SU-DHL-6 (cell line): ENCODE data around the gene ZNF644.
"Not testable (repeated sequence)": the region's sequence is repeated elsewhere in the genome, so short reads cannot be mapped to it uniquely, and the experiment has no call there.

Experiments
- H2AFZ ChIP-seq: fragments of 200-600 bp; sonication (generic); 2 replicates; pipeline ENCODE4 v1.6.1; 2014; ENCODE audit warnings: low read depth, mild to moderate bottlenecking, moderate library complexity, mixed read lengths, antibody characterized with exemption, low read length; ENCODE audit not compliant: severe bottlenecking
- H3F3A ChIP-seq: fragments of 200-600 bp; shearing (Covaris generic); 2 replicates; pipeline ENCODE4 v1.6.0; 2016; ENCODE audit warnings: antibody characterized with exemption, mild to moderate bottlenecking; ENCODE audit not compliant: insufficient read depth
- H3K27ac ChIP-seq: fragments of 200-600 bp; sonication (generic); 2 replicates; pipeline ENCODE4 v1.5.1; 2016; ENCODE audit warnings: low read depth, mild to moderate bottlenecking, low read length, moderate library complexity, mixed read lengths
- H3K27me3 ChIP-seq: fragments of 200-600 bp; sonication (generic), shearing (Covaris generic); 2 replicates; pipeline ENCODE4 v1.6.0; 2014; ENCODE audit warnings: mild to moderate bottlenecking, low read length
- H3K36me3 ChIP-seq: fragments of 200-600 bp; sonication (generic); 2 replicates; pipeline ENCODE4 v1.6.1; 2014; ENCODE audit warnings: mild to moderate bottlenecking, low read length, mixed read lengths
- H3K4me2 ChIP-seq: fragments of 300-600, 200-600 bp; shearing (Covaris generic), sonication (generic); 2 replicates; pipeline ENCODE4 v1.6.0; 2014; ENCODE audit warnings: low read length, low read depth, mild to moderate bottlenecking; ENCODE audit not compliant: poor library complexity, severe bottlenecking
- H3K4me3 ChIP-seq: fragments of 200-600 bp; sonication (generic); 2 replicates; pipeline ENCODE4 v1.5.1; 2014; ENCODE audit warnings: antibody characterized with exemption, low read length, mild to moderate bottlenecking, mixed read lengths; ENCODE audit not compliant: insufficient read depth, poor library complexity, severe bottlenecking
- H3K79me2 ChIP-seq: fragments of 200-600 bp; sonication (generic); 2 replicates; pipeline ENCODE4 v1.6.1; 2014; ENCODE audit warnings: mild to moderate bottlenecking, low read length, moderate library complexity; ENCODE audit not compliant: insufficient read depth
- H3K9ac ChIP-seq: fragments of 200-600 bp; sonication (generic); 2 replicates; pipeline ENCODE4 v1.7.0; 2014; ENCODE audit warnings: mild to moderate bottlenecking, low read length
- H3K9me2 ChIP-seq: fragments of 200-600 bp; sonication (generic); replicated peaks from 2 replicates; pipeline ENCODE4 v1.6.1; 2014; ENCODE audit warnings: low read length; ENCODE audit not compliant: insufficient read depth
- H3K9me3 ChIP-seq: fragments of 200-600 bp; sonication (generic); 2 replicates; pipeline ENCODE4 v1.6.1; 2014; ENCODE audit warnings: low read length, mixed read lengths; ENCODE audit not compliant: insufficient read depth
- H4K20me1 ChIP-seq: fragments of 200-600 bp; sonication (generic); 2 replicates; pipeline ENCODE4 v1.6.1; 2014; ENCODE audit warnings: low read depth, mild to moderate bottlenecking, antibody characterized with exemption, low read length, moderate library complexity, mixed read lengths
- EZH2phosphoT487 ChIP-seq: fragments of 200-600 bp; sonication (generic), shearing (Covaris generic); conservative IDR thresholded peaks from 2 replicates; pipeline ENCODE4 v1.6.1; 2018; ENCODE audit warnings: mild to moderate bottlenecking, antibody characterized with exemption, low read length, moderate library complexity, mixed read lengths
- TF ChIP-seq, protein P1 (sequence below): fragments of 200-600 bp; sonication (generic); IDR thresholded peaks from one replicate; pipeline ENCODE4 v1.5.1; 2017; ENCODE audit warnings: antibody characterized with exemption, mild to moderate bottlenecking, low read length, moderate library complexity; ENCODE audit not compliant: insufficient read depth, poor library complexity, severe bottlenecking

Gene ZNF644

DNA sequence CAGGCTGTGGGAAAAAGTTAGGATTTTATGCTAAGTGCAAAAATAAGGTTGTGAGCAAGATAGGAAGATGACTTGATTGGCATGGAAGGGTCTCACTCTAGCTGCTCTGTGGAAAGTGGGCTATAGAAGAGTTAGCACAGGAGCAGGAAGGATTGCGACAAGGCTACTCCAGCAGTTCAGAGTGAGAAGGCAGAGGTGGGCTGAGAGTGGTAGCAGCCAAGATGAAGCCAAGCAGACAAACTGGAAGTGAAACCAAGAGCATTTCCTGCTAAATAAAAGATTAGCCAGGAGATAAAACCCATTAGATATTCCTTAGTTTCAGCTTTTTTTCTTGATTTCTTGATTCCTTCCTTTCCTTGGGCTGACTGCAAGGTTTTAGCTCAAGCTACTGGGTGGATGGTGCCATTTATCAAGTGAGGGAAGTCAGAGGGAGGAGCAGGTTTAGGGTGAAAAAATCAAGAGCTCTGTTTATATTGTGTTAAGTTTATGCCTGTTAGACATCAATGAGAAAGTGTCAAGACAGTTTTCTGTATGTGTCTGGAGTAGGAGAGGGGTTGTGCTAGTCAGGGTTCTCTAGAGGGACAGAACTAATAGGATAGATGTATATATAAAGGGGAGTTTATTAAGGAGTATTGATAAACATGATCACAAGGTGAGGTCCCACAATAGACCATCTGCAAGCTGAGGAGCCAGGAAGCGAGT is 33.1 kb upstream of the ZNF644 start:
- Histone ChIP-seq H3K4me2 (peak overlapping the region; percentile 31), H2AFZ (peak overlapping the region; percentile 20)

DNA sequence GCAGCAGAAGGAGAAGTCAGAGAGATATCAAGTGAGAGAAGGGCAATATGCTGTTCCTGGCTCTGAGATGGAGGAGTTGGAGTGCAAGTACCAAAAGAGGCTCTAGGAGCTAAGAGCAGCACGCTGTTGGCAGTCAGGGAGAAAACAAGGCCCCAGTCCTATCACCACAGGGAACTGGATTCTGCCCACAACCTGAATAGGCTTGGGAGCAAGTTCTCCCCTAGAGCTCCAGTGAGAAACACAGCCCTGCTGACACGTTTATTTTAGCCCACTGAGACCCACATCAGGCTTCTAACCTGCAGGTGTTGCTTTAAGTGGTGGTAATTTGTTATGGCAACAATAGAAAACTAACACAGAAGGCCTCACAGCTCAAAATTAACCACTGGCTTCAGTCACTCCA is 31.8 kb upstream of the ZNF644 start:
- H3K4me2 ChIP-seq, result no peak overlapping the region
- H2AFZ ChIP-seq, result no peak overlapping the region
- H3K79me2 ChIP-seq, result no peaks in the 10 kb centered on the region
- no peak overlapping the region for H3K27ac ChIP-seq
- H4K20me1 ChIP-seq, result no peaks in the 10 kb centered on the region
- no peak overlapping the region for H3K9ac ChIP-seq
- no peaks in the 10 kb centered on the region for H3K36me3 ChIP-seq
- no peak overlapping the region for H3K4me3 ChIP-seq
- H3K27me3 ChIP-seq, result no peaks in the 10 kb centered on the region
- H3K9me3 ChIP-seq, result no peaks in the 10 kb centered on the region
- H3K9me2 ChIP-seq, result no peaks in the 10 kb centered on the region
- TF ChIP-seq, protein P1, sequence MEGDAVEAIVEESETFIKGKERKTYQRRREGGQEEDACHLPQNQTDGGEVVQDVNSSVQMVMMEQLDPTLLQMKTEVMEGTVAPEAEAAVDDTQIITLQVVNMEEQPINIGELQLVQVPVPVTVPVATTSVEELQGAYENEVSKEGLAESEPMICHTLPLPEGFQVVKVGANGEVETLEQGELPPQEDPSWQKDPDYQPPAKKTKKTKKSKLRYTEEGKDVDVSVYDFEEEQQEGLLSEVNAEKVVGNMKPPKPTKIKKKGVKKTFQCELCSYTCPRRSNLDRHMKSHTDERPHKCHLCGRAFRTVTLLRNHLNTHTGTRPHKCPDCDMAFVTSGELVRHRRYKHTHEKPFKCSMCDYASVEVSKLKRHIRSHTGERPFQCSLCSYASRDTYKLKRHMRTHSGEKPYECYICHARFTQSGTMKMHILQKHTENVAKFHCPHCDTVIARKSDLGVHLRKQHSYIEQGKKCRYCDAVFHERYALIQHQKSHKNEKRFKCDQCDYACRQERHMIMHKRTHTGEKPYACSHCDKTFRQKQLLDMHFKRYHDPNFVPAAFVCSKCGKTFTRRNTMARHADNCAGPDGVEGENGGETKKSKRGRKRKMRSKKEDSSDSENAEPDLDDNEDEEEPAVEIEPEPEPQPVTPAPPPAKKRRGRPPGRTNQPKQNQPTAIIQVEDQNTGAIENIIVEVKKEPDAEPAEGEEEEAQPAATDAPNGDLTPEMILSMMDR, result no peak
- TF ChIP-seq EZH2phosphoT487, result no peak
- no peaks in the 10 kb centered on the region for H3F3A ChIP-seq

More for the DNA sequence above, 33.1 kb upstream of the ZNF644 start:
- Histone ChIP-seq H3K9me2 (no peaks in the 10 kb centered on the region), H3K36me3 (no peaks in the 10 kb centered on the region), H4K20me1 (no peaks in the 10 kb centered on the region), H3K79me2 (no peaks in the 10 kb centered on the region), H3K27ac (no peak overlapping the region), H3K9ac (no peak overlapping the region), H3K27me3 (no peaks in the 10 kb centered on the region), H3K9me3 (no peaks in the 10 kb centered on the region), H3K4me3 (no peak overlapping the region), H3F3A (no peaks in the 10 kb centered on the region)
- TF ChIP-seq EZH2phosphoT487, result no peak
- TF ChIP-seq, protein P1, result no peak

DNA sequence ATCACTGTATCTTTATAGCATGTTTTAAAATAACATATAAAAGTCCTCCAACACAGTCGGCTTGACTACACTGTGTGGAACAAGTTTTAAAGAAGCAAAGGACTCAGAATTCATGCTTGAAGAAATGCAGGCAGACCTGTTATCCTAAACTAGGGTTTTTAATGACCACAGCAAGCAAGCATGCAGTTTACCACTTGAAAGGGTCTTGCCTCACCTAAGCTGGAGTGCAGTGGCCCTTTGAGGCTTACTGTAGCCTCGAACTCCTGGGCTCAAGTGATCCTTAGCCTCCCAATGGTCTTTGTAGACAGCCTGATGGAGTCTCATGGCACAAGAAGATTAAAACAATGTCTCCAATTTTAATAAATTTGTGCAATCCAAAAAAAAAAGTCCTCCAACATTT is 27.7 kb upstream of the ZNF644 start:
- H3F3A ChIP-seq, H3K79me2 ChIP-seq, H3K9ac ChIP-seq, H3K9me2 ChIP-seq, H3K4me2 ChIP-seq, H4K20me1 ChIP-seq, H3K4me3 ChIP-seq, H3K27ac ChIP-seq, H3K27me3 ChIP-seq, H2AFZ ChIP-seq, H3K36me3 ChIP-seq, H3K9me3 ChIP-seq: not testable (repeated sequence)

DNA sequence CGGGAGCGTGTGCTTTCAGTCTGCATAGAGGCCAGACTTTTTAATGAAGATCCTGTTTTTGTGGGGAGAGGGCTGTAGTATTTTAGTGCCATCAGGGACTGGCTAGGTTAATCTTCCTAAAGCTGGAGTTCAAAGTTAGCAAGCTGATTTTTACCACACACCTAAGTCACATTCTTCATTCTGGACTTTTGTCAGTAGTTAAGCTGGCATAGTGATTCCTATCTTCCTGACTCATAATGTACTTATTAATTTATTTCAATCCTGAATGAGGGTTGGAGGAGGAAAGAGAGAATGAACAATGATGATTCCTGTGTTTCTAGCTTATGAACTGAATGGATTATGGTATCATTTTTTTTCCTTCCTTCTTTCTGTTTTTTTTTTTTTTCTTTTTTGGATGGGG is 24.9 kb upstream of the ZNF644 start:
- H3K36me3 ChIP-seq, result no peaks in the 10 kb centered on the region

More for the DNA sequence above, 24.9 kb upstream of the ZNF644 start:
- Histone ChIP-seq H3K4me2 (no peak overlapping the region), H3K4me3 (no peak overlapping the region), H3K9ac (no peak overlapping the region), H3K27me3 (no peaks in the 10 kb centered on the region), H3K9me2 (no peaks in the 10 kb centered on the region), H3F3A (no peaks in the 10 kb centered on the region), H4K20me1 (no peaks in the 10 kb centered on the region), H3K79me2 (no peaks in the 10 kb centered on the region), H3K27ac (no peak overlapping the region), H3K9me3 (no peaks in the 10 kb centered on the region), H2AFZ (no peak overlapping the region)
- no peak for TF ChIP-seq EZH2phosphoT487
- TF ChIP-seq, protein P1, result no peak
